DOHH2 (cell line): ENCODE measurements around the gene KRTAP9-1.

Experiments
- EZH2phosphoT487 ChIP-seq: fragments of 200-600 bp; sonication (generic); IDR thresholded peaks from 2 replicates; pipeline ENCODE4 v1.6.1; 2017; ENCODE audit warnings: borderline replicate concordance, mild to moderate bottlenecking, antibody characterized with exemption, low read length, moderate library complexity, mixed read lengths
- TF ChIP-seq, protein P1 (sequence below): fragments of 200-600 bp; sonication (generic); IDR thresholded peaks from one replicate; pipeline ENCODE4 v1.5.1; 2014; ENCODE audit warnings: antibody characterized with exemption, mild to moderate bottlenecking, low read depth, low read length; ENCODE audit not compliant: poor library complexity, severe bottlenecking

DNA sequence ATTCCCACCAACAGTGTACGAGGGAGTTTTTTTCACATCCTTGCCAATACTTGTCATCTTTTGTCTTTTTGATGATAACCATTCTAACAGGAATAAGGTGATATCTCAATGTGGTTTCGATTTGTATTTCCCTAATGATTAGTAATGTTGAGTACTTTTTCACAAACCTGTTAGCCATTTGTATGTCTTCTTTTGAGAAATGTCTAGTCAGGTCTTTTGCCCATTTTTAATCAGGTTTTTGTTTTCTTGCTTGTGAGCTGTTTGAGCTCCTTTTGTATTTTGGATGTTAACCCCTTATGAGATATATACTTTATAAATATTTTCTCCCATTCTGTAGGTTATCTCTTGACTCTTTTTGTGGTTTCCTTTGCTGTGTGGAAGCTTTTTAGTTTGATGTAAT lies 38.2 kb upstream of the KRTAP9-1 start:
- TF ChIP-seq, protein P1, sequence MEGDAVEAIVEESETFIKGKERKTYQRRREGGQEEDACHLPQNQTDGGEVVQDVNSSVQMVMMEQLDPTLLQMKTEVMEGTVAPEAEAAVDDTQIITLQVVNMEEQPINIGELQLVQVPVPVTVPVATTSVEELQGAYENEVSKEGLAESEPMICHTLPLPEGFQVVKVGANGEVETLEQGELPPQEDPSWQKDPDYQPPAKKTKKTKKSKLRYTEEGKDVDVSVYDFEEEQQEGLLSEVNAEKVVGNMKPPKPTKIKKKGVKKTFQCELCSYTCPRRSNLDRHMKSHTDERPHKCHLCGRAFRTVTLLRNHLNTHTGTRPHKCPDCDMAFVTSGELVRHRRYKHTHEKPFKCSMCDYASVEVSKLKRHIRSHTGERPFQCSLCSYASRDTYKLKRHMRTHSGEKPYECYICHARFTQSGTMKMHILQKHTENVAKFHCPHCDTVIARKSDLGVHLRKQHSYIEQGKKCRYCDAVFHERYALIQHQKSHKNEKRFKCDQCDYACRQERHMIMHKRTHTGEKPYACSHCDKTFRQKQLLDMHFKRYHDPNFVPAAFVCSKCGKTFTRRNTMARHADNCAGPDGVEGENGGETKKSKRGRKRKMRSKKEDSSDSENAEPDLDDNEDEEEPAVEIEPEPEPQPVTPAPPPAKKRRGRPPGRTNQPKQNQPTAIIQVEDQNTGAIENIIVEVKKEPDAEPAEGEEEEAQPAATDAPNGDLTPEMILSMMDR: no peak
- TF ChIP-seq EZH2phosphoT487: no peak
